Ascending aorta (tissue), 2 donors: ENCODE measurements around the gene USP36. TPM values are rescaled to one million over a fixed set of nuclear protein-coding genes. Genes with fewer than 3 reads are reported as not detected.
A peak's percentile ranks its signal among the peaks of the same experiment; 100 is the strongest.

ENCODE experiments used
- DNase-seq, 2 donors: peaks; one replicate each; pipeline ENCODE4 v3.0.0-alpha.2; 2019; ENCODE audit warnings: low spot score in 2 of 2
- H3K27ac ChIP-seq, 2 donors: fragments of 200-600 bp; sonication (generic); one replicate each; pipeline ENCODE4 v1.5.1; 2016 to 2017; ENCODE audit warnings: mild to moderate bottlenecking in 1 of 2
- H3K27me3 ChIP-seq: fragments of 200-600 bp; sonication (generic); one replicate; pipeline ENCODE4 v1.5.1; 2017
- H3K36me3 ChIP-seq, 2 donors: fragments of 200-600 bp; sonication (generic); one replicate each; pipeline ENCODE4 v1.5.1; 2016
- H3K4me1 ChIP-seq, 2 donors: fragments of 200-600 bp; sonication (generic); one replicate each; pipeline ENCODE4 v1.5.1; 2016 to 2017; ENCODE audit warnings: mild to moderate bottlenecking in 1 of 2
- H3K4me3 ChIP-seq, 2 donors: fragments of 200-600 bp; sonication (generic); one replicate each; pipeline ENCODE4 v1.5.1; 2016 to 2017; ENCODE audit warnings: mild to moderate bottlenecking in 1 of 2
- H3K9me3 ChIP-seq, 2 donors: fragments of 200-600 bp; sonication (generic); one replicate each; pipeline ENCODE4 v1.5.1; 2016
- CTCF ChIP-seq, 3 experiments: fragments of 200-600 bp in 2 of 3; fragments of 450-650 bp in 1 of 3; sonication (generic) in 2 of 3; IDR thresholded peaks; one replicate each; pipeline ENCODE4 v1.5.1; 2016 to 2019; ENCODE audit warnings: antibody characterized with exemption in 3 of 3, mild to moderate bottlenecking in 1 of 3, moderate library complexity in 1 of 3
- intact Hi-C: fragments of 100-400 bp; cut with DNase I; formaldehyde crosslinking; loops from one replicate; pipeline ENCODE4 v1.15.1; 2023
- total RNA-seq: library from RNA; depleted of rRNA; stranded (reverse); fragments of >200 nt; gene quantifications from one replicate; pipeline ENCODE4 v1.1.0, GENCODE V29; 2016

The USP36 gene
- total RNA-seq, 1 donor from 2014 or later, result 111 TPM

DNA sequence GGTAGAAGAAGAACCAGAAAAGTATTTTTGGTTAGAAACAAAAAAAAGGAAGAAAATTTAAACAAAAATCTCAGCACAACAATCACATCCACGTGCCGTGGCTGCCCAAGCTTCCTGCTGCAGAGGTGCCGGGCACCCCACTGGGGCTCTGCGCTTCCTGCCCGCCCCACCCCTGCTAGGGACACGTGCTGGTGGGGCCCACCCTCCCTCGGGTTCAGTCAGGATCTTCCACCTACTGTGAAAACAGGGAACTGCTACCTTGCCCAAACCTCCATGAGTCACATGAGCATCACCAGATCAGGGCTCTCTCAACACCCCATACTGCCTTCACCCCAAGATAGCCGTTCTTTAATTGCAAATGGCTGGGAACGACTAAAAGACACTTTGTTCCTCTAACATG is 34.2 kb downstream of the USP36 start:
- no peak for TF ChIP-seq CTCF (IDR thresholded peaks at IDR 0.05)
- no peak for DNase-seq
- no peaks in the 10 kb centered on the region for H3K9me3 ChIP-seq
- no peak overlapping the region for H3K4me3 ChIP-seq
- intact Hi-C loops, result no loop called here
- peaks cover 78 to 94% of the 10 kb centered on the region in 2 donors for H3K36me3 ChIP-seq
- no peak overlapping the region for H3K27ac ChIP-seq
- H3K27me3 ChIP-seq, result no peaks in the 10 kb centered on the region
- no peaks in the 10 kb centered on the region for H3K4me1 ChIP-seq

DNA sequence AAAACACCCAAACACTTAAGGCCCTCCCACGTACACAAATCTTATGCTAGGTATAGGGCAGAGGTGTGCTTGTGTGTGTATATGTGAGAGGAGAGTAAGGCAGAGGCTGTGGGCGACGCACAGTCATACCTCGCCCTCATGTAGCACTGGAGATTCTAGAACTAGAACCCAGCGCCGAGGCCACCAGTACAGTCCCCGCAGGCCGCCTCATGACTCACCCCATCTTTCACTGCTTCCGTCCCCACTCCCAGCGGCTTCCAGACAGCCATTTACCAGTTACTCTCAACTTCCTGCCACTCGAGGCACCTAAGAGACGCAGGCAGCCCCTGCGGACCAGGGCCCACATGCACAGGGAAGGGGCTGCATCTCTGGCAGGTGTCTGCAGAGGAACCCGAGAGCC is 35.3 kb downstream of the USP36 start:
- intact Hi-C loops, result no loop called here
- Histone ChIP-seq H3K36me3 (peaks cover 69 to 92% of the 10 kb centered on the region in 2 donors), H3K9me3 (no peaks in the 10 kb centered on the region), H3K27me3 (no peaks in the 10 kb centered on the region), H3K4me3 (no peak overlapping the region), H3K27ac (peak overlapping the region in 1 of 2 donors; percentile 61), H3K4me1 (no peaks in the 10 kb centered on the region)
- no peak for TF ChIP-seq CTCF (IDR thresholded peaks at IDR 0.05)
- DNase-seq, result no peak

GRCh38 chr17:78804777-78805176 is 35.8 kb downstream of the USP36 start:
- Histone ChIP-seq H3K4me3 (no peak overlapping the region), H3K27me3 (no peaks in the 10 kb centered on the region), H3K4me1 (no peaks in the 10 kb centered on the region), H3K9me3 (no peaks in the 10 kb centered on the region), H3K36me3 (peaks cover 64 to 91% of the 10 kb centered on the region in 2 donors), H3K27ac (peak overlapping the region in 1 of 2 donors; percentile 61)
- TF ChIP-seq CTCF (IDR thresholded peaks at IDR 0.05), result no peak
- intact Hi-C loops, result no loop called here
- DNase-seq, result no peak

DNA sequence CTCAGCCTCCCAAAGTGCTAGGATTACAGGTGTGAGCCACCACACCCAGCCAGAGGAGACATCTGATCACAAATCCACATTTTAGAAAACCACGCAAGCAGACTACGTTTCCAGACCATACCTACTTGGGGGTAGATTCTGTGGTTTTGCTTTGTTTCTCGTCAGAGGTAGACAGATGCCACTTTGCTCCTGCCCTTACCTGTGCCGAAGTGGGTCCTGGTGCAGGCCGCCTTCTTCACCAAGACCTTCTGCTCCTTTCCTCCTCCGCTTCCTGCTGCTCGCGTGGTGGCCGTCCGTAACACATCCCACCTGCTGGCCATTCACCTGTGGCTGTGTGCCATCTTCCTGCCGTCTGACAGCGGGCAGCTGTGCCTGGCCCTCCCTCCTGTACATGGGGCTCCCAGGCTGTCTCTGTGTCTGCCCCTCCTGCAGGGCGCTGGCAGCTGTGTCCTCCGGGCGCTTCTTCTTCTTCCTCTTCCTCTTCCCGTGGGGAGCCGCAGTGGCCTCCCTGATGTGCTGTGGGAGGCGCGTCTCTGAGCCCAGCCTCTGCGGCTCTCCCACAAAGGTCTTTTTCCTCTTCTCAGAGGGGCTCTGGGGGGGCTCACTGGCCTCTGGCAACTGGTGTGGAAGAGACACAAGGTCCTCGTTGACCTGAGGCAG is 37.3 kb downstream of the USP36 start:
- no peak for DNase-seq
- H3K36me3 ChIP-seq, result peaks cover 66 to 89% of the 10 kb centered on the region in 2 donors
- H3K27me3 ChIP-seq, result no peaks in the 10 kb centered on the region
- TF ChIP-seq CTCF (IDR thresholded peaks at IDR 0.05), result no peak
- no peaks in the 10 kb centered on the region for H3K9me3 ChIP-seq
- no peaks in the 10 kb centered on the region for H3K4me1 ChIP-seq
- intact Hi-C loops, result no loop called here
- H3K27ac ChIP-seq, result no peak overlapping the region
- H3K4me3 ChIP-seq, result no peak overlapping the region

- Histone ChIP-seq H3K4me3 (no peak overlapping the region), H3K27me3 (no peaks in the 10 kb centered on the region), H3K4me1 (no peaks in the 10 kb centered on the region), H3K9me3 (no peaks in the 10 kb centered on the region), H3K27ac (no peak overlapping the region), H3K36me3 (peaks cover 68 to 89% of the 10 kb centered on the region in 2 donors)
- no peak for DNase-seq
- intact Hi-C loops, result no loop called here
- TF ChIP-seq CTCF (IDR thresholded peaks at IDR 0.05), result no peak
Observed at GRCh38 chr17:78802459-78802858, 38.2 kb downstream of the USP36 start.

DNA sequence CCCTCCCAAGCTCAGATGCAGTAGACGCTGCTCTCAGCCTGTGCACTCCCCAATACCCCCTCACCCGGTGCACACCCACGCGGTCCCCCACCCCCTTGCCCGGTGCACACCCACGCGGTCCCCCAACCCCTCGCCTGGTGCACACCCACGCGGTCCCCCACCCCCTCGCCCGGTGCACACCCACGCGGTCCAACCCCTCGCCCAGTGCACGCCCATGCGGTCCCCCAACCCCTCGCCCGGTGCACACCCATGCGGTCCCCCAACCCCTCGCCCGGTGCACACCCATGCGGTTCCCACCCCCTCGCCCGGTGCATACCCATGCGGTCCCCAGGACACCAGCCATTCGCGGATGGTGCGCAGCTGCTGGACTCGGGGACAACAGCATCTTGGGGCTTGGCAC is 38.6 kb downstream of the USP36 start:
- intact Hi-C loops, result no loop called here
- no peak for TF ChIP-seq CTCF (IDR thresholded peaks at IDR 0.05)
- Histone ChIP-seq H3K4me3 (no peak overlapping the region), H3K9me3 (no peaks in the 10 kb centered on the region), H3K36me3 (peaks cover 68 to 89% of the 10 kb centered on the region in 2 donors), H3K27me3 (no peaks in the 10 kb centered on the region), H3K4me1 (no peaks in the 10 kb centered on the region), H3K27ac (no peak overlapping the region)
- DNase-seq, result no peak
